Suprapubic skin (tissue), 3 donors: Measurements from ENCODE around the gene LRRC9.

Experiments
- CTCF ChIP-seq, 2 donors: fragments of 200-600 bp in 1 of 2; fragments of 450-650 bp in 1 of 2; sonication (generic) in 1 of 2; IDR thresholded peaks; one replicate each; pipeline ENCODE4 v1.5.1; 2016 to 2019; ENCODE audit warnings: antibody characterized with exemption in 2 of 2, mild to moderate bottlenecking in 1 of 2, moderate library complexity in 1 of 2
- POLR2A ChIP-seq, 2 donors: fragments of 450-650 bp; IDR thresholded peaks; one replicate each; pipeline ENCODE4 v1.6.1; 2017; ENCODE audit warnings: antibody characterized with exemption in 2 of 2, mild to moderate bottlenecking in 2 of 2, moderate library complexity in 2 of 2

DNA sequence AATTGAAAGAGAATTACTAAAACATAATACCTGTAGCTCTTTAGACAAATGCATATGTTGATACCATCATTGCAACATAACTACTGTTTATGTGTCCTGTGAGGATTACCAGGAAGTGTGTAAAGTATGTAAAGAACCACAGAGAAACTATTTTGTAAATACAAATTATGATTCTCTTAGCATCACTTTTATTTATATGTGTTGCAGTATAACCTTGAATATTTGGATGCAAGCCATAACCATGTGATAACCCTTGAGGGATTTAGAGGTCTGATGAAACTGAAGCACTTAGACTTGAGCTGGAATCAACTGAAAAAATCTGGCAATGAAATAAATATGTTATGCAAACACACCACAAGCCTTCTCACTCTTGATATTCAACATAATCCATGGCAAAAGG, 77.5 kb downstream of the LRRC9 start:
- no peak for TF ChIP-seq CTCF (IDR thresholded peaks at IDR 0.05)
- no peak for TF ChIP-seq POLR2A (IDR thresholded peaks at IDR 0.05)
